Neural progenitor cell (in vitro differentiated cells): ENCODE measurements around the gene EMP1. TPM values are rescaled to one million over a fixed set of nuclear protein-coding genes. Genes with fewer than 3 reads are reported as not detected.

ENCODE experiments used
- DNase-seq: peaks from one replicate; pipeline ENCODE4 v3.0.0-alpha.2; 2016; ENCODE audit warnings: low spot score
- H2AFZ ChIP-seq: fragments of 200-600 bp; sonication (generic); replicated peaks from 2 replicates; pipeline ENCODE4 v1.6.1; 2016; ENCODE audit warnings: antibody characterized with exemption
- H3F3A ChIP-seq: fragments of 200-600 bp; sonication (generic); 2 replicates; pipeline ENCODE4 v1.6.1; 2016; ENCODE audit warnings: antibody characterized with exemption, low read depth
- H3K27ac ChIP-seq: fragments of 200-600 bp; sonication (generic); 2 replicates; pipeline ENCODE4 v1.5.1; 2016; ENCODE audit warnings: mild to moderate bottlenecking
- H3K27me3 ChIP-seq: fragments of 200-600 bp; sonication (generic); 2 replicates; pipeline ENCODE4 v1.6.1; 2016; ENCODE audit warnings: mild to moderate bottlenecking, moderate library complexity
- H3K36me3 ChIP-seq: fragments of 200-600 bp; sonication (generic); 2 replicates; pipeline ENCODE4 v1.5.1; 2016
- H3K4me1 ChIP-seq: fragments of 200-600 bp; sonication (generic); 2 replicates; pipeline ENCODE4 v1.6.1; 2016; ENCODE audit warnings: mixed run types
- H3K4me2 ChIP-seq: fragments of 200-600 bp; sonication (generic); 2 replicates; pipeline ENCODE4 v1.6.1; 2016
- H3K4me3 ChIP-seq: fragments of 200-600 bp; sonication (generic); 2 replicates; pipeline ENCODE4 v1.5.1; 2016
- H3K79me2 ChIP-seq: fragments of 200-600 bp; sonication (generic); 2 replicates; pipeline ENCODE4 v1.6.1; 2016; ENCODE audit warnings: low read depth
- H3K9ac ChIP-seq: fragments of 200-600 bp; sonication (generic); 2 replicates; pipeline ENCODE4 v1.6.1; 2016
- H3K9me3 ChIP-seq: fragments of 200-600 bp; sonication (generic); 2 replicates; pipeline ENCODE4 v1.5.1; 2016; ENCODE audit warnings: low read depth
- H4K20me1 ChIP-seq: fragments of 200-600 bp; sonication (generic); 2 replicates; pipeline ENCODE4 v1.6.1; 2016; ENCODE audit warnings: low read depth
- H3K27ac Mint-ChIP-seq: 3 replicates; pipeline ENCODE4 v1.8.0; 2021; ENCODE audit warnings: mixed read lengths
- H3K27me3 Mint-ChIP-seq: 2 replicates; pipeline ENCODE4 v1.8.0; 2022; ENCODE audit warnings: low read depth, mild to moderate bottlenecking, inconsistent platforms, moderate library complexity, mixed read lengths; ENCODE audit not compliant: insufficient read depth
- H3K36me3 Mint-ChIP-seq: 3 replicates; pipeline ENCODE4 v1.8.0; 2021; ENCODE audit warnings: mixed read lengths
- H3K4me1 Mint-ChIP-seq: 3 replicates; pipeline ENCODE4 v1.8.0; 2021; ENCODE audit warnings: mixed read lengths
- H3K4me3 Mint-ChIP-seq: 3 replicates; pipeline ENCODE4 v1.8.0; 2021; ENCODE audit warnings: mild to moderate bottlenecking, moderate library complexity, mixed read lengths
- H3K9me3 Mint-ChIP-seq: 3 replicates; pipeline ENCODE4 v1.8.0; 2020; ENCODE audit warnings: mixed read lengths
- CTCF ChIP-seq: fragments of 200-600 bp; sonication (generic); IDR thresholded peaks from 2 replicates; pipeline ENCODE4 v1.5.1; 2017; ENCODE audit warnings: antibody characterized with exemption, mild to moderate bottlenecking
- EZH2 ChIP-seq: fragments of 200-600 bp; sonication (generic); IDR thresholded peaks from 2 replicates; pipeline ENCODE4 v1.6.1; 2017; ENCODE audit warnings: antibody characterized with exemption, mild to moderate bottlenecking, moderate library complexity
- EZH2phosphoT487 ChIP-seq: fragments of 200-600 bp; sonication (generic); IDR thresholded peaks from 2 replicates; pipeline ENCODE4 v1.6.1; 2017; ENCODE audit warnings: antibody characterized with exemption
- total RNA-seq: library from RNA; depleted of rRNA; stranded (reverse); fragments of >200 nt; gene quantifications from 2 replicates; pipeline ENCODE4 v1.2.3, GENCODE V29; 2015; ENCODE audit warnings: low replicate concordance

Gene EMP1
- total RNA-seq, 1 donor from 2014 or later, result not detected

DNA sequence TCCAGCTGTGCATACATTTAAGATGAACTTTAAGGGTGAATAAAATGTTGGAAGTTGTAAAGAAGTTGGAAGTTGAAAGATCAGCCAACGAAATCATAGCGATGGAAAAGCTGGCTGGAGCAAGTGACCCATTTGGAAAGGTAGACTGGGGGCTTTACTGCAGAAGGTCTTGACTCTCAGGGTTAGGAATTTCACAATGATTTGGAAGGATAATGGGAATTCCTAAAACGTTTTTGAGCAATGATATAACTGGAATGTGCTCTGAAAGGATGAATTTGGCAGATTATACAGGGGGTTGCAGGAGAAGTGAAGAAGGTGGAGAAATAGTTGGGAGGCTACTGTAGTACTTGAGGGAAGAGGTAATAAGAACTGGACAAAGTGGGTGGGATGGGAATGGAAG lies 27.4 kb downstream of the EMP1 start:
- H3K27ac Mint-ChIP-seq, result no peak overlapping the region
- Histone ChIP-seq H3F3A (no peaks in the 10 kb centered on the region), H3K9ac (no peak overlapping the region), H4K20me1 (no peaks in the 10 kb centered on the region), H3K79me2 (no peaks in the 10 kb centered on the region), H3K9me3 (no peaks in the 10 kb centered on the region), H3K27ac (no peak overlapping the region), H3K36me3 (no peaks in the 10 kb centered on the region), H2AFZ (no peak overlapping the region), H3K27me3 (no peaks in the 10 kb centered on the region), H3K4me3 (no peak overlapping the region), H3K4me2 (no peak overlapping the region), H3K4me1 (no peaks in the 10 kb centered on the region)
- peaks cover 1% of the 10 kb centered on the region for H3K36me3 Mint-ChIP-seq
- no peak overlapping the region for H3K4me3 Mint-ChIP-seq
- peaks cover 5% of the 10 kb centered on the region for H3K9me3 Mint-ChIP-seq
- H3K4me1 Mint-ChIP-seq, result no peaks in the 10 kb centered on the region
- TF ChIP-seq CTCF, result no peak
- no peak for TF ChIP-seq EZH2phosphoT487
- no peak for TF ChIP-seq EZH2
- no peak for DNase-seq
- H3K27me3 Mint-ChIP-seq, result peaks cover 3% of the 10 kb centered on the region

GRCh38 chr12:13227191-13227590 lies 30.7 kb downstream of the EMP1 start:
- no peaks in the 10 kb centered on the region for H3F3A ChIP-seq
- DNase-seq, result no peak
- H3K4me3 Mint-ChIP-seq, result no peak overlapping the region
- no peak for TF ChIP-seq EZH2
- TF ChIP-seq CTCF, result no peak
- H3K79me2 ChIP-seq, result no peaks in the 10 kb centered on the region
- H3K27me3 ChIP-seq, result no peaks in the 10 kb centered on the region
- no peaks in the 10 kb centered on the region for H3K36me3 Mint-ChIP-seq
- no peak overlapping the region for H3K4me3 ChIP-seq
- H3K27ac Mint-ChIP-seq, result no peak overlapping the region
- H3K9me3 Mint-ChIP-seq, result no peaks in the 10 kb centered on the region
- peaks cover 2% of the 10 kb centered on the region for H3K27me3 Mint-ChIP-seq
- no peak overlapping the region for H3K4me2 ChIP-seq
- no peaks in the 10 kb centered on the region for H3K9me3 ChIP-seq
- no peaks in the 10 kb centered on the region for H3K36me3 ChIP-seq
- H3K4me1 ChIP-seq, result no peaks in the 10 kb centered on the region
- H3K27ac ChIP-seq, result no peak overlapping the region
- H3K9ac ChIP-seq, result no peak overlapping the region
- no peaks in the 10 kb centered on the region for H4K20me1 ChIP-seq
- no peak overlapping the region for H2AFZ ChIP-seq
- no peaks in the 10 kb centered on the region for H3K4me1 Mint-ChIP-seq

DNA sequence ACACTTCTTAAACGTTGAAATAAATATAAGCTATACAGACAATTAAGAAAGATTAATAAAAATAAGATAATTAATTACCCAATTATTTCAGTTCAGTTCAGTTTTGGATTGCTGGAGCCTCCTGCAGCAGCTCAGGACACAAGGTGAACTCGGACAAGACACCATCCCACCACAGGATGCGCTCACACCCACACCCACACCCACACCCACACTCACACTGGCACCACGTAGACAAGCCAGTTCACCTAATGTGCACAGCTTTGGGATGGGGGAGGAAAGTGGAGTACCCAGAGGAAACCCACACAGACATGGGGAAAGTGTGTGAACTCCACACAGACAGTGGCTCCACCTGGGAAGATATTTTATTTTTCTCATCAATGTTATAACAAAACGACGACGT lies 32.1 kb downstream of the EMP1 start:
- Histone ChIP-seq H3F3A (no peaks in the 10 kb centered on the region), H3K4me2 (no peak overlapping the region), H3K27me3 (no peaks in the 10 kb centered on the region), H3K4me3 (no peak overlapping the region), H3K27ac (no peak overlapping the region), H3K4me1 (no peaks in the 10 kb centered on the region), H3K9me3 (no peaks in the 10 kb centered on the region), H2AFZ (no peak overlapping the region), H4K20me1 (no peaks in the 10 kb centered on the region), H3K9ac (no peak overlapping the region), H3K36me3 (no peaks in the 10 kb centered on the region), H3K79me2 (no peaks in the 10 kb centered on the region)
- Mint-ChIP-seq H3K27ac (no peak overlapping the region), H3K4me3 (no peak overlapping the region), H3K9me3 (peaks cover 3% of the 10 kb centered on the region), H3K36me3 (no peaks in the 10 kb centered on the region), H3K27me3 (peaks cover 2% of the 10 kb centered on the region), H3K4me1 (no peaks in the 10 kb centered on the region)
- no peak for DNase-seq
- TF ChIP-seq EZH2 (no peak), CTCF (no peak), EZH2phosphoT487 (no peak)

- Mint-ChIP-seq H3K27ac (no peak overlapping the region), H3K4me1 (no peaks in the 10 kb centered on the region), H3K9me3 (peaks cover 3% of the 10 kb centered on the region), H3K36me3 (no peaks in the 10 kb centered on the region), H3K27me3 (peaks cover 2% of the 10 kb centered on the region), H3K4me3 (no peak overlapping the region)
- H3K9me3 ChIP-seq, result no peaks in the 10 kb centered on the region
- no peak overlapping the region for H3K27ac ChIP-seq
- no peak overlapping the region for H3K9ac ChIP-seq
- no peaks in the 10 kb centered on the region for H3K36me3 ChIP-seq
- no peaks in the 10 kb centered on the region for H3K27me3 ChIP-seq
- no peak overlapping the region for H3K4me3 ChIP-seq
- DNase-seq, result peak; percentile 11
- no peaks in the 10 kb centered on the region for H3K4me1 ChIP-seq
- TF ChIP-seq EZH2phosphoT487, result no peak
- no peak for TF ChIP-seq CTCF
- TF ChIP-seq EZH2, result no peak
- H2AFZ ChIP-seq, result no peak overlapping the region
- no peaks in the 10 kb centered on the region for H3K79me2 ChIP-seq
- H3F3A ChIP-seq, result no peaks in the 10 kb centered on the region
- no peaks in the 10 kb centered on the region for H4K20me1 ChIP-seq
- H3K4me2 ChIP-seq, result no peak overlapping the region
Measured at GRCh38 chr12:13229504-13229903, 33.0 kb downstream of the EMP1 start.
